Hepatocyte (in vitro differentiated cells): Measurements from ENCODE around the gene ATP8A1.

ENCODE experiments used
- CTCF ChIP-seq: fragments of 200-600 bp; sonication (generic); IDR thresholded peaks from 2 replicates; pipeline ENCODE4 v1.5.1; 2016; ENCODE audit warnings: antibody characterized with exemption, mild to moderate bottlenecking; ENCODE audit not compliant: poor library complexity
- EZH2 ChIP-seq: fragments of 200-600 bp; sonication (generic); IDR thresholded peaks from 2 replicates; pipeline ENCODE4 v1.6.1; 2016; ENCODE audit warnings: antibody characterized with exemption, mild to moderate bottlenecking, borderline replicate concordance
- EZH2phosphoT487 ChIP-seq: fragments of 200-600 bp; sonication (generic); IDR thresholded peaks from one replicate; pipeline ENCODE4 v1.6.1; 2018; ENCODE audit warnings: antibody characterized with exemption, mild to moderate bottlenecking, low read depth, moderate library complexity; ENCODE audit not compliant: unreplicated experiment, severe bottlenecking

GRCh38 chr4:42364266-42365053 is 292.4 kb downstream of the ATP8A1 start:
- TF ChIP-seq CTCF (no peak), EZH2 (no peak), EZH2phosphoT487 (no peak)
